ENCODE data around the gene UBA6. TPM values are rescaled to one million over a fixed set of nuclear protein-coding genes. Genes with fewer than 3 reads are reported as not detected.

Gene UBA6
- total and polyA plus RNA-seq, 2 of the 4 experiments (the other 2 are of a cell fraction) = 29.2 to 268 TPM

GRCh38 chr4:67575232-67576058, 125.5 kb downstream of the UBA6 start:
- H3K18ac ChIP-seq (ENCODE audit: low read depth, low read length) = no peak overlapping the region
- in situ Hi-C loops (cut with MboI; ENCODE audit: low sequenced_read_pairs) = no loop called here
- no peak overlapping the region for H4K91ac ChIP-seq (ENCODE audit: insufficient read depth, low read depth, low read length)
- dilution Hi-C loops (cut with HindIII; ENCODE audit: low sequenced_read_pairs, unreplicated experiment) = no loop called here
- BruUV-seq (replicated peaks) = no TSS peak
- ChIA-PET POLR2A (ENCODE audit: unreplicated experiment) (no interaction called here), CTCF (no interaction called here)
- no peak overlapping the region for H4K8ac ChIP-seq (ENCODE audit: low read depth in 2 of 2, low read length in 2 of 2)
- H3K14ac ChIP-seq (replicated peaks; ENCODE audit: low read depth, low read length) = no peak overlapping the region
- no peaks in the 10 kb centered on the region for H4K20me1 ChIP-seq (ENCODE audit: insufficient read depth, low read length)
- DNase-seq = no peak
- H3K9ac ChIP-seq (ENCODE audit: low read depth, low read length) = no peak overlapping the region
- no peak for TF ChIP-seq USF2 (IDR thresholded peaks at IDR 0.05; ENCODE audit: low read depth, low read length)
- TF ChIP-seq CEBPB (IDR thresholded peaks at IDR 0.05; ENCODE audit: low read depth, low read length) = no peak
- TF ChIP-seq RAD21 (IDR thresholded peaks at IDR 0.05; ENCODE audit: low read length) = no peak
- no peak overlapping the region for H3K4ac ChIP-seq (ENCODE audit: low read depth, low read length)
- no peak overlapping the region for H2AK9ac ChIP-seq (replicated peaks; ENCODE audit: low read depth, low read length, poor library complexity)
- no peaks in the 10 kb centered on the region for H3K4me1 ChIP-seq (ENCODE audit: control insufficient read depth, insufficient read depth, low read length)
- no peaks in the 10 kb centered on the region for H3K9me1 ChIP-seq (ENCODE audit: insufficient read depth, low read length)
- no peak overlapping the region for H2BK120ac ChIP-seq (ENCODE audit: low read depth, low read length)
- no peak overlapping the region for H2BK20ac ChIP-seq (ENCODE audit: low read depth, low read length)
- ATAC-seq (ENCODE audit: low read depth) = no peak
- H2BK15ac ChIP-seq (ENCODE audit: low read depth, low read length) = no peak overlapping the region
- no peak overlapping the region for H3K27ac ChIP-seq (ENCODE audit: insufficient read depth, low read length)
- H3K4me3 ChIP-seq (ENCODE audit: insufficient read depth, low read depth, low read length) = no peak overlapping the region
- no CpG with 5 or more reads among the region's 13 CpGs for WGBS, 2 experiments (ENCODE audit: extremely low coverage in 2 of 2, insufficient read length in 1 of 2)
- H3K56ac ChIP-seq (ENCODE audit: extremely low read depth, insufficient read depth, low read length) = no peak overlapping the region
- no peaks in the 10 kb centered on the region for H3K36me3 ChIP-seq (ENCODE audit: control insufficient read depth, insufficient read depth, low read length)
- H3K23ac ChIP-seq (ENCODE audit: low read depth, low read length) = no peak overlapping the region
- no peak overlapping the region for H3K4me2 ChIP-seq (ENCODE audit: low read depth, low read length)
- no peaks in the 10 kb centered on the region for H3K79me1 ChIP-seq (ENCODE audit: low read depth in 1 of 2, low read length in 2 of 2)
- no peak overlapping the region for H2BK5ac ChIP-seq (ENCODE audit: low read depth, low read length, poor library complexity, severe bottlenecking)
- no peaks in the 10 kb centered on the region for H3K9me3 ChIP-seq (ENCODE audit: control insufficient read depth, insufficient read depth, low read length)
- H2AFZ ChIP-seq (replicated peaks; ENCODE audit: low read length, poor library complexity) = no peak overlapping the region
- H4K5ac ChIP-seq (ENCODE audit: low read depth, low read length) = no peak overlapping the region
- intact Hi-C loops (cut with micrococcal nuclease) = no loop called here
- no peak overlapping the region for H2AK5ac ChIP-seq (ENCODE audit: low read depth, low read length)
- H3K27me3 ChIP-seq (ENCODE audit: control insufficient read depth, insufficient read depth, low read length) = no peaks in the 10 kb centered on the region
